B cell (primary cell): ENCODE data around the gene IL20.

Experiments used
- CTCF ChIP-seq: fragments of 200-600 bp; IDR thresholded peaks from one replicate; pipeline ENCODE4 v1.8.0; 2022; ENCODE audit warnings: antibody characterized with exemption, mild to moderate bottlenecking
- EZH2 ChIP-seq: IDR thresholded peaks from 2 replicates; pipeline ENCODE4 v1.6.1; 2012; ENCODE audit warnings: borderline replicate concordance, low read depth, mild to moderate bottlenecking, moderate library complexity, low read length; ENCODE audit not compliant: insufficient read depth, poor library complexity, severe bottlenecking

- no peak for TF ChIP-seq CTCF
- TF ChIP-seq EZH2: no peak
Observed at GRCh38 chr1:206836111-206836510, 29.3 kb upstream of the IL20 start.
